ENCODE measurements around the gene FXN. TPM values are rescaled to one million over a fixed set of nuclear protein-coding genes. Genes with fewer than 3 reads are reported as not detected.

FXN gene
- total RNA-seq, 6 donors from 2014 or later, result 1.8 to 16.5 (median 9.0) TPM

DNA sequence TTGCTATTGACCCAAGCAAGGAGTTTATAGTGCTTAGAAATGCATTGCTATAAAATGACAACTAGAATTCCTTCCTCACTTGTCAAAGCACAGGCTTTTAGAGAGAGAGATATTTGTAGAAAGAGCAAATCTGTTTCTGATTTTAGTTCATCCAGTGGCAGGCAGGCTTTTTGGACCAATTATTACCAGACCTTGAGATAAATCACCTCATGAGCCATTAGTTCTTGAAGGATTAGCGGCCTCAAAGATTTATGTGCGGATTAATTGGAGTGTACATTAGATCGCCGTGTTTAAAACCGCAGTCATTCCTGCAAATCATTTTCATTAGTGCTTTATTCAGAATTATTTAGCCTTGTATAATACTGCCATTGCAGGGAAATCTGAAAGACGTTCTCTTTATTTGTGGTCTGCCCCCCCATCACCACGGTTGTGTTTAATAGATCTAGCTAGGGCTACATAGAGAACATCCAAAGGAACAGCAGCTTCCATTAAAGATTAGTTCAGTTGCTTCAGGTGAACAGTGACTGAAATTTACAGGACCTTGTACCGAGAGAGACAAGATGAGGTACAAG lies 109.7 kb downstream of the FXN start:
- H3K27me3 ChIP-seq, result no peaks in the 10 kb centered on the region
- H3K27ac ChIP-seq, result no peak overlapping the region
- ATAC-seq (ENCODE audit: low FRiP score in 2 of 2) (no peak), DNase-seq (no peak)
- no peaks in the 10 kb centered on the region for H3K9me3 ChIP-seq
- 94 to 95% methylated on average over 8 of the region's 8 CpGs for WGBS, 2 donors
- H3K4me1 ChIP-seq, result peaks cover 16 to 25% (median 22%) of the 10 kb centered on the region in 4 donors
- no peak overlapping the region for H3K4me3 ChIP-seq
- H3K36me3 ChIP-seq, result no peaks in the 10 kb centered on the region
- TF ChIP-seq POLR2AphosphoS5 (IDR thresholded peaks at IDR 0.05) (no peak), EP300 (IDR thresholded peaks at IDR 0.05) (no peak), POLR2A (IDR thresholded peaks at IDR 0.05) (no peak), CTCF (IDR thresholded peaks at IDR 0.05) (no peak)

- 92 to 96% methylated on average over 11 of the region's 11 CpGs for WGBS, 2 donors
- no peak for TF ChIP-seq CTCF (IDR thresholded peaks at IDR 0.05)
- TF ChIP-seq POLR2A (IDR thresholded peaks at IDR 0.05), result no peak
- no peak for TF ChIP-seq POLR2AphosphoS5 (IDR thresholded peaks at IDR 0.05)
- TF ChIP-seq EP300 (IDR thresholded peaks at IDR 0.05), result no peak
- DNase-seq (no peak), ATAC-seq (ENCODE audit: low FRiP score in 2 of 2) (no peak)
- Histone ChIP-seq H3K9me3 (no peaks in the 10 kb centered on the region), H3K4me1 (peaks cover 14 to 24% (median 21%) of the 10 kb centered on the region in 4 donors), H3K36me3 (peaks cover 0 to 2% (median 0%) of the 10 kb centered on the region in 4 donors), H3K4me3 (no peak overlapping the region), H3K27me3 (no peaks in the 10 kb centered on the region), H3K27ac (no peak overlapping the region)
These were observed 111.7 kb downstream of the FXN start for GRCh38 chr9:69147041-69147834.

GRCh38 chr9:69149321-69149807 lies 113.8 kb downstream of the FXN start:
- Histone ChIP-seq H3K36me3 (peaks cover 0 to 4% (median 0%) of the 10 kb centered on the region in 4 donors), H3K27me3 (no peaks in the 10 kb centered on the region), H3K9me3 (no peaks in the 10 kb centered on the region), H3K4me1 (peaks cover 12 to 27% (median 17%) of the 10 kb centered on the region in 4 donors), H3K27ac (peak overlapping the region in 3 of 4 donors; percentile 13 to 80 (median 52)), H3K4me3 (peak overlapping the region in 1 of 4 donors; percentile 19)
- WGBS, 2 donors, result 15 to 20% methylated on average over 7 of the region's 7 CpGs
- ATAC-seq (ENCODE audit: low FRiP score in 2 of 2), result no peak
- DNase-seq, result no peak
- peak in 3 of 6 experiments; percentile 8 to 37 (median 9) for TF ChIP-seq CTCF (IDR thresholded peaks at IDR 0.05)
- TF ChIP-seq EP300 (IDR thresholded peaks at IDR 0.05), result no peak

Small RNA genes lying within 50 kb of the gene (small RNA-seq; reads per million reads assigned to genes)
- gene AL162730.1, result 0 reads per million in 4 donors

Other genes with a start within 250 kb of the FXN start
- gene PRKACG, start 21.6 kb upstream of the FXN start, total RNA-seq, result not detected
- gene TJP2, start 138.5 kb downstream of the FXN start, total RNA-seq, result 100 to 1,000 TPM in 5 of 6 donors, 10 to 100 TPM in 1; 98.3 to 270 (median 185) TPM